ENCODE data around the gene RAD51AP1.

DNA sequence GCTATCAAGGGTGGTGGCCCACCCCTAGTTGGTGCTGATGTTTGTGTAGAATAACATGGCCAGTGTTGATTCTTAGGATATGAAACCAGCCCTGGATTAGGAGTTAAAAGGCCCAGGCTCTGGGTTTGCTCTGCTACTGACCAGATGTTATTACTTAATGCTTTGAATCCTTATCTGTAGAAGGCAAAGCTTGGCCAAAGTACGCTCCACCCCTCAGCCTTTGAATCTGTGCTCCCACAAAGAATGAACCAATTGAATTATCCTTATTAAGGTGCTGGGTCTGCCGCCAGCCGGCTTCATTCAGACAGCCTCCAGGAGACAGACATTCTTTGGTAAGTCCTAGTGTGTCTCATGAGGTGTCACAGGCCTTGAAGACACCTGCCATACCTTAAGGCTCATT lies 68.4 kb downstream of the RAD51AP1 start:
- TF ChIP-seq USF2 (CRISPR knock-in tag; IDR thresholded peaks at IDR 0.05) (no peak), EMX1 (CRISPR knock-in tag; IDR thresholded peaks at IDR 0.05) (no peak), ZNF263 (CRISPR knock-in tag; IDR thresholded peaks at IDR 0.05; ENCODE audit: low read depth) (no peak), ZNF416 (CRISPR knock-in tag; IDR thresholded peaks at IDR 0.05) (no peak), ESRRA (CRISPR knock-in tag; IDR thresholded peaks at IDR 0.05; ENCODE audit: borderline replicate concordance) (no peak), TCF7 (CRISPR knock-in tag; IDR thresholded peaks at IDR 0.05; ENCODE audit: low read depth) (no peak), NR1H2 (CRISPR knock-in tag; IDR thresholded peaks at IDR 0.05) (no peak)
- TF ChIP-seq, protein P1, sequence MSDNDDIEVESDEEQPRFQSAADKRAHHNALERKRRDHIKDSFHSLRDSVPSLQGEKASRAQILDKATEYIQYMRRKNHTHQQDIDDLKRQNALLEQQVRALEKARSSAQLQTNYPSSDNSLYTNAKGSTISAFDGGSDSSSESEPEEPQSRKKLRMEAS (CRISPR knock-in tag; IDR thresholded peaks at IDR 0.05), result no peak
- TF ChIP-seq, protein P2, sequence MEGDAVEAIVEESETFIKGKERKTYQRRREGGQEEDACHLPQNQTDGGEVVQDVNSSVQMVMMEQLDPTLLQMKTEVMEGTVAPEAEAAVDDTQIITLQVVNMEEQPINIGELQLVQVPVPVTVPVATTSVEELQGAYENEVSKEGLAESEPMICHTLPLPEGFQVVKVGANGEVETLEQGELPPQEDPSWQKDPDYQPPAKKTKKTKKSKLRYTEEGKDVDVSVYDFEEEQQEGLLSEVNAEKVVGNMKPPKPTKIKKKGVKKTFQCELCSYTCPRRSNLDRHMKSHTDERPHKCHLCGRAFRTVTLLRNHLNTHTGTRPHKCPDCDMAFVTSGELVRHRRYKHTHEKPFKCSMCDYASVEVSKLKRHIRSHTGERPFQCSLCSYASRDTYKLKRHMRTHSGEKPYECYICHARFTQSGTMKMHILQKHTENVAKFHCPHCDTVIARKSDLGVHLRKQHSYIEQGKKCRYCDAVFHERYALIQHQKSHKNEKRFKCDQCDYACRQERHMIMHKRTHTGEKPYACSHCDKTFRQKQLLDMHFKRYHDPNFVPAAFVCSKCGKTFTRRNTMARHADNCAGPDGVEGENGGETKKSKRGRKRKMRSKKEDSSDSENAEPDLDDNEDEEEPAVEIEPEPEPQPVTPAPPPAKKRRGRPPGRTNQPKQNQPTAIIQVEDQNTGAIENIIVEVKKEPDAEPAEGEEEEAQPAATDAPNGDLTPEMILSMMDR (IDR thresholded peaks at IDR 0.05), result no peak
